Smooth muscle cell (in vitro differentiated cells): ENCODE results near the gene SOCS1. TPM values are rescaled to one million over a fixed set of nuclear protein-coding genes. Genes with fewer than 3 reads are reported as not detected.
"Not testable (repeated sequence)": the region's sequence is repeated elsewhere in the genome, so short reads cannot be mapped to it uniquely, and the experiment has no call there.

Experiments
- DNase-seq: peaks from one replicate; lab custom pipeline; 2025; ENCODE audit not compliant: unreplicated experiment; lab: John Stamatoyannopoulos, UW
- H2AFZ ChIP-seq: fragments of 200-600 bp; sonication (generic); 2 replicates; pipeline ENCODE4 v1.6.0; 2016; ENCODE audit warnings: antibody characterized with exemption, low read depth, mild to moderate bottlenecking
- H3F3A ChIP-seq: fragments of 200-600 bp; sonication (generic); 2 replicates; pipeline ENCODE4 v1.6.0; 2017; ENCODE audit warnings: antibody characterized with exemption, low read depth
- H3K27ac ChIP-seq: fragments of 200-600 bp; sonication (generic); 2 replicates; pipeline ENCODE4 v1.5.1; 2016; ENCODE audit warnings: low read depth, mild to moderate bottlenecking
- H3K27me3 ChIP-seq: fragments of 200-600 bp; sonication (generic); 2 replicates; pipeline ENCODE4 v1.6.1; 2016; ENCODE audit warnings: low read depth, mild to moderate bottlenecking
- H3K36me3 ChIP-seq: fragments of 200-600 bp; sonication (generic); 2 replicates; pipeline ENCODE4 v1.5.1; 2016; ENCODE audit warnings: low read depth
- H3K4me1 ChIP-seq: fragments of 200-600 bp; sonication (generic); 2 replicates; pipeline ENCODE4 v1.5.1; 2016; ENCODE audit warnings: low read depth
- H3K4me2 ChIP-seq: fragments of 200-600 bp; sonication (generic); 2 replicates; pipeline ENCODE4 v1.6.0; 2016; ENCODE audit warnings: mild to moderate bottlenecking
- H3K4me3 ChIP-seq: fragments of 200-600 bp; sonication (generic); 2 replicates; pipeline ENCODE4 v1.5.1; 2016; ENCODE audit warnings: mild to moderate bottlenecking
- H3K79me2 ChIP-seq: fragments of 200-600 bp; sonication (generic); 2 replicates; pipeline ENCODE4 v1.6.0; 2016; ENCODE audit warnings: low read depth, mild to moderate bottlenecking
- H3K9ac ChIP-seq: fragments of 200-600 bp; sonication (generic); 2 replicates; pipeline ENCODE4 v1.6.0; 2016; ENCODE audit warnings: low read depth
- H3K9me3 ChIP-seq: fragments of 200-600 bp; sonication (generic); replicated peaks from 2 replicates; pipeline ENCODE4 v1.5.1; 2016; ENCODE audit warnings: low read depth
- H4K20me1 ChIP-seq: fragments of 200-600 bp; sonication (generic); 2 replicates; pipeline ENCODE4 v1.6.0; 2016; ENCODE audit warnings: low read depth
- WGBS: methylation state at CpG from one replicate; pipeline ENCODE4 v1.1.7; 2016; ENCODE audit warnings: low lambda C conversion rate; 5-methylcytosine and 5-hydroxymethylcytosine counted together
- polyA plus RNA-seq: library from polyadenylated mRNA; unstranded; fragments of >200 nt; fragmentation: Nextera tagmentation; extraction: Ambion mirVana; gene quantifications from 2 replicates; pipeline ENCODE4 v1.2.1, GENCODE V29; 2016
- total RNA-seq: library from RNA; depleted of rRNA; stranded (reverse); fragments of >200 nt; gene quantifications from 2 replicates; pipeline ENCODE4 v1.2.3, GENCODE V29; 2014
- TF ChIP-seq, protein P1 (sequence below): fragments of 200-600 bp; sonication (generic); IDR thresholded peaks from 2 replicates; pipeline ENCODE4 v1.5.1; 2017; ENCODE audit warnings: borderline replicate concordance, mild to moderate bottlenecking, antibody characterized with exemption; ENCODE audit not compliant: insufficient read depth, poor library complexity, severe bottlenecking

Gene SOCS1
- total and polyA plus RNA-seq, 2 experiments from 2014 or later = 6.1 to 18.7 TPM

- no peak overlapping the region for H3K27ac ChIP-seq
- no peaks in the 10 kb centered on the region for H4K20me1 ChIP-seq
- no peaks in the 10 kb centered on the region for H3F3A ChIP-seq
- H3K4me2 ChIP-seq = no peak overlapping the region
- no peaks in the 10 kb centered on the region for H3K79me2 ChIP-seq
- H3K4me3 ChIP-seq = no peak overlapping the region
- WGBS = 91% methylated on average over 8 of the region's 8 CpGs
- H3K4me1 ChIP-seq = peaks cover 11% of the 10 kb centered on the region
- TF ChIP-seq, protein P1, sequence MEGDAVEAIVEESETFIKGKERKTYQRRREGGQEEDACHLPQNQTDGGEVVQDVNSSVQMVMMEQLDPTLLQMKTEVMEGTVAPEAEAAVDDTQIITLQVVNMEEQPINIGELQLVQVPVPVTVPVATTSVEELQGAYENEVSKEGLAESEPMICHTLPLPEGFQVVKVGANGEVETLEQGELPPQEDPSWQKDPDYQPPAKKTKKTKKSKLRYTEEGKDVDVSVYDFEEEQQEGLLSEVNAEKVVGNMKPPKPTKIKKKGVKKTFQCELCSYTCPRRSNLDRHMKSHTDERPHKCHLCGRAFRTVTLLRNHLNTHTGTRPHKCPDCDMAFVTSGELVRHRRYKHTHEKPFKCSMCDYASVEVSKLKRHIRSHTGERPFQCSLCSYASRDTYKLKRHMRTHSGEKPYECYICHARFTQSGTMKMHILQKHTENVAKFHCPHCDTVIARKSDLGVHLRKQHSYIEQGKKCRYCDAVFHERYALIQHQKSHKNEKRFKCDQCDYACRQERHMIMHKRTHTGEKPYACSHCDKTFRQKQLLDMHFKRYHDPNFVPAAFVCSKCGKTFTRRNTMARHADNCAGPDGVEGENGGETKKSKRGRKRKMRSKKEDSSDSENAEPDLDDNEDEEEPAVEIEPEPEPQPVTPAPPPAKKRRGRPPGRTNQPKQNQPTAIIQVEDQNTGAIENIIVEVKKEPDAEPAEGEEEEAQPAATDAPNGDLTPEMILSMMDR = no peak
- H3K9me3 ChIP-seq = no peaks in the 10 kb centered on the region
- no peaks in the 10 kb centered on the region for H3K27me3 ChIP-seq
- DNase-seq = no peak
- H2AFZ ChIP-seq = no peak overlapping the region
- no peak overlapping the region for H3K9ac ChIP-seq
- no peaks in the 10 kb centered on the region for H3K36me3 ChIP-seq
Observed at GRCh38 chr16:11290102-11290893, 34.3 kb upstream of the SOCS1 start.

- not testable (repeated sequence) for H3K79me2 ChIP-seq, H4K20me1 ChIP-seq, H3K9ac ChIP-seq, H3K36me3 ChIP-seq, H3K27ac ChIP-seq, H3F3A ChIP-seq, H3K4me2 ChIP-seq, H3K4me3 ChIP-seq, DNase-seq, H3K9me3 ChIP-seq, H2AFZ ChIP-seq, H3K27me3 ChIP-seq
- 95% methylated on average over 4 of the region's 4 CpGs for WGBS
- peaks cover 11% of the 10 kb centered on the region for H3K4me1 ChIP-seq
Observed at GRCh38 chr16:11289696-11290095, 33.7 kb upstream of the SOCS1 start.

DNA sequence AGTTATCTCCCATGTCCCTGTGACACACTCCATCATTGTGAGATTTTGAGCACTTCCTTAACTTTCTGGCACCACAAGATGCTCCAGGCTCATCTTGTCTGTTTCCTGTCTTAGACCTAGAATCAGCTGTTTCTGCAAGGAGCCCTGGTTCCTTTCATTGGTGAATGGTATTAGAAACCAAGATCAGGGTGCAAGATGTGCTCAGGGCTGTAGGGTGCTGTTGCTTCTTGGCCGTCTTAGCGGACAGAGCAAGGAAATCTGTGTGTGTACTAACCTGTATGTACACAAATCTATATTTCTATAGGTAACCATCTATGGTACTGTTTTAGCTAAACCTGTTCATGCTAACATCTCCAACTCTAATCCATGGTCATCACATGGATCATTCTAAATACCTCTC, 33.2 kb upstream of the SOCS1 start:
- H3K4me1 ChIP-seq = peaks cover 11% of the 10 kb centered on the region
- 96% methylated on average over 2 of the region's 2 CpGs for WGBS
- no peak overlapping the region for H2AFZ ChIP-seq
- H3K27ac ChIP-seq = no peak overlapping the region
- H3K9ac ChIP-seq = no peak overlapping the region
- H4K20me1 ChIP-seq = no peaks in the 10 kb centered on the region
- no peak for DNase-seq
- TF ChIP-seq, protein P1 = no peak
- no peak overlapping the region for H3K4me2 ChIP-seq
- no peaks in the 10 kb centered on the region for H3K36me3 ChIP-seq
- no peak overlapping the region for H3K4me3 ChIP-seq
- H3K79me2 ChIP-seq = no peaks in the 10 kb centered on the region
- no peaks in the 10 kb centered on the region for H3K27me3 ChIP-seq
- no peaks in the 10 kb centered on the region for H3F3A ChIP-seq
- H3K9me3 ChIP-seq = no peaks in the 10 kb centered on the region

- H3K4me3 ChIP-seq = no peak overlapping the region
- no peak overlapping the region for H2AFZ ChIP-seq
- WGBS = 92% methylated on average over 2 of the region's 2 CpGs
- H3K9me3 ChIP-seq = no peaks in the 10 kb centered on the region
- H3K27ac ChIP-seq = no peak overlapping the region
- DNase-seq = no peak
- H3K79me2 ChIP-seq = no peaks in the 10 kb centered on the region
- TF ChIP-seq, protein P1 = no peak
- H3K27me3 ChIP-seq = no peaks in the 10 kb centered on the region
- H3K4me2 ChIP-seq = no peak overlapping the region
- H3K9ac ChIP-seq = no peak overlapping the region
- H3K4me1 ChIP-seq = peaks cover 2% of the 10 kb centered on the region
- H4K20me1 ChIP-seq = no peaks in the 10 kb centered on the region
- no peaks in the 10 kb centered on the region for H3K36me3 ChIP-seq
- no peaks in the 10 kb centered on the region for H3F3A ChIP-seq
Observed at GRCh38 chr16:11285842-11286241, 29.8 kb upstream of the SOCS1 start.
